ENCODE results near the gene SERPINA6. TPM values are rescaled to one million over a fixed set of nuclear protein-coding genes. Genes with fewer than 3 reads are reported as not detected.
"Not testable (repeated sequence)": the region's sequence is repeated elsewhere in the genome, so short reads cannot be mapped to it uniquely, and the experiment has no call there.

SERPINA6 gene
- total RNA-seq, 1 experiment from 2014 or later: not detected

DNA sequence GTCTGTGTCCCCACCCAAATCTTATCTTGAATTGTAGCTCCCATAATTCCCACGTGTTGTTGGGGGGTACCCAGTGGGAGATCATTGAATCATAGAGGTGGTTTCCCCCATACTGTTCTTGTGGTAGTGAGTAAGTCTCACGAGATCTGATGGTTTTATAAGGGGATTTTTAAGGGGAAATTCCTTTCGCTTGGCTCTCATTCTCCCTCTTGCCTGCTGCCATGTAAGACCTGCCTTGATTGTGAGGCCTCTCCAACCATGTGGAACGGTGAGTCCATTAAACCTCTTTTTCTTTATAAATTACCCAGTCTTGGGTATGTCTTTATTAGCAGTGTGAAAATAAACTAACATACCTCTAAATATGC is 27.0 kb downstream of the SERPINA6 start:
- not testable (repeated sequence) for H3K27me3 ChIP-seq; H3K27ac ChIP-seq; H3K4me3 ChIP-seq; H3K4me1 ChIP-seq; H3K9me3 ChIP-seq (replicated peaks); DNase-seq; H3K36me3 ChIP-seq

DNA sequence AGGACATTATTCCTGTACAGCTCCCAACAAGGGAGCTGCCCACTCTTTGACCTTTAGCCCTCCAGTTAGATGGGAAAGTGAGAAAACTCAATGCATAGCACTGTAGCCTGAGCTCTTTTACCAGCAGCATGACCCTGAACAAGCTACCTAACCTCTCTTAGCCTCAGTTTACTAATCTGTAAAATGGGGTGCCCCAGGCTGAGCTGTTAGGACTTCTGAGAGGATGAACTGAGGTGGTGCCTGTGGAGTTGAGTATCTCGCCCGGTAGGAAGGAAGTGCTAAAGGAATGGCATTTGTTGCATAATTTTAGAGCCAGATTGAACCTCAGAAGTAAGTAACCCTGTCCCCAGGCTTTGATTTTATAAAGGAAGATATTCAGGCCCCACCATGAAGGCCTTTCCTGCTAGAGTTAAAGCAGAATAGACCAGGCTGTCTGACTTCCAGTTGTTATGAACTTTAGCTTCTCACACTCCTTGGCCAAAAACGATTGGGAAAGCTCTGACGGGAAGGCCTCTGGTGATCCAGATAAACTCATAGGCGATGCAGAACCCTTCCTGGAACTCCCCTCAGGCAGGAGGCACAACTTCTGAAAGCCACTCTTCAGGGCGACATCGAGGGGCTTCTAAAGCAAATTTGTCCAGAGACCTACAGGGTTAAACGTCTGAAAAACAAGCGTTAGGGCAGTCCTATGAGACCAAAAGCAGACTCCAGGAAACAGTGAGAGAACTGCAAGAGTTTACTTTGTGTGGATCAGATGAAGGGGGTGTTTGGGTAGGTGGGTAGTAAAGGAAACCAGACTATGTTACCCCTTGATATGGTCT is 27.6 kb downstream of the SERPINA6 start:
- DNase-seq: no peak
- H3K9me3 ChIP-seq (replicated peaks): no peaks in the 10 kb centered on the region
- H3K4me3 ChIP-seq: no peak overlapping the region
- H3K36me3 ChIP-seq: no peaks in the 10 kb centered on the region
- no peaks in the 10 kb centered on the region for H3K4me1 ChIP-seq
- no peak overlapping the region for H3K27ac ChIP-seq
- H3K27me3 ChIP-seq: no peaks in the 10 kb centered on the region

DNA sequence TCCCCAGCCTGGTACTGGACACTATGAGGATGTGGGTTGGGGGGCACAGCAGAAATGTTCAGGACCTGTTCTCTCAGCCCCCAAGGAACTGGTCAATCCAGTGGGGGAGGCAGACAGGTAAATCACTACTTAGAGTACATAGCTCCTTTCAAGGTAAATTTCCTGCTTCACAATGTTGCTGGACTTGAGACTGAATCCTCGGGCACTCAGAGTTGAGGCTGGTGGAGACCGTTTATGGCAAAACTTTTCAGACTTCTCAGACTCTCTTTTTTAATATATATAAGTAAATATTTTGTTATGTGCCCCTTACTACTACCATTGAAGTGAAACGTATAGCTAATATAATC is 29.6 kb downstream of the SERPINA6 start:
- no peaks in the 10 kb centered on the region for H3K36me3 ChIP-seq
- H3K4me3 ChIP-seq: no peak overlapping the region
- no peak for DNase-seq
- H3K27ac ChIP-seq: no peak overlapping the region
- H3K4me1 ChIP-seq: no peaks in the 10 kb centered on the region
- no peaks in the 10 kb centered on the region for H3K27me3 ChIP-seq
- H3K9me3 ChIP-seq (replicated peaks): no peaks in the 10 kb centered on the region

DNA sequence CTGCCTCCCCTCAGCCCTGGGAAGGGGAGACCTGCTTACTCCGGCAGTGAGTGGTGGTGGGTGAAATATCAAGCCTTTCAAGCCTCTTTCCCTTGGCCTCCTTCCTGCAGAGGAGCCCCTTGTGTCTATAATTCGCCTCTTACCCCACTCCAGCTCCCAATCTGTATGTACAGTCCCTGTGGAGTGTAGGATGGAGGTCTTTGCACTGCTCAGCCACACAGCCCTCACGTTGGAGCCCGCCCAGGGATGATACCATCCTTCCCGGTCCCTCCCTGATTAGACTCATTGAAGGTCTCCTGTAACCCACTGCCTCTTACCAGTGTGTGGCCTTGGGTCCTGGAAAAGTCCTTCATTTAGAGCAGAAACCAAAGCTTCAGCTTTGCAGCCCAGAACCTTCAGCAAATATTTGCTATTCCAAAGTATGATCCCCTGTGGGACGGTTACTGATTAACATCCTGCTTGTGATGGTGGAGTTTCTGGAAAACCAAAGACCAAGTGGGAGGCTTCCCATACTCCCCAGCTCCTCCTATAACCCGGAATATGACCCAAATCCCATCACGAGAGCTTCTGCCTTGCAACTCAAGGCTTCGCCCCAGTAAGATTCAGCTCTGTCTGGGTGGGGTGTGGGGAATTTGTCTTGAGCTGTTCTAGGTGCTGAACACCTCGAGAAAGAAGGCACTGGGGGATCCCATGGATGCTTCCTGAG is 30.1 kb downstream of the SERPINA6 start, which contains the start of gene SERPINA10:
TSS of gene SERPINA10 (minus strand) at position 397 of the 706 bp plus-strand sequence. CDS start 2,675 bp downstream, outside the sequence.
- DNase-seq: peak in 1 of 2 experiments; percentile 27
- H3K27ac ChIP-seq: no peak within 1 kb of the TSS
- no peak within 1 kb of the TSS for H3K4me3 ChIP-seq
- H3K4me1 ChIP-seq: no peaks in the 10 kb centered on the region
- no peaks in the 10 kb centered on the region for H3K36me3 ChIP-seq
- H3K27me3 ChIP-seq: no peaks in the 10 kb centered on the region
- no peaks in the 10 kb centered on the region for H3K9me3 ChIP-seq (replicated peaks)

DNA sequence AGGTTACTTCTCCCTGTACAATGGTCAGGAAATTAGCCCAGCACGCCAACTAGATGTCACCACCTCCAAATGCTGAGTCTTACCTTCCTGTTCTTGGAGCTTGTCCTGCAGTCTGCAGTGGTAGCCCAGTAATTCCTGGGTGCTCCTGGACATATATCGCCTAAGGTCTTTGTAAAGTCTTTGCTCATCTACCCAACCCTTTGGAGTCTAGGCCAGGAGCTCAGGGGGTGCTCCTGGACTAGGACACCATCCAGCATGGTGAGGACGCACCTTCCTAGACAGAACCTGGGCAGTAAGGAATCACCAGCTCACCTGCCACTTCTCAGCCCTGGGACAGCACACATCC is 30.6 kb downstream of the SERPINA6 start:
- Histone ChIP-seq H3K4me3 (no peak overlapping the region), H3K9me3 (replicated peaks) (no peaks in the 10 kb centered on the region), H3K36me3 (no peaks in the 10 kb centered on the region), H3K4me1 (no peaks in the 10 kb centered on the region), H3K27me3 (no peaks in the 10 kb centered on the region), H3K27ac (no peak overlapping the region)
- DNase-seq: no peak

DNA sequence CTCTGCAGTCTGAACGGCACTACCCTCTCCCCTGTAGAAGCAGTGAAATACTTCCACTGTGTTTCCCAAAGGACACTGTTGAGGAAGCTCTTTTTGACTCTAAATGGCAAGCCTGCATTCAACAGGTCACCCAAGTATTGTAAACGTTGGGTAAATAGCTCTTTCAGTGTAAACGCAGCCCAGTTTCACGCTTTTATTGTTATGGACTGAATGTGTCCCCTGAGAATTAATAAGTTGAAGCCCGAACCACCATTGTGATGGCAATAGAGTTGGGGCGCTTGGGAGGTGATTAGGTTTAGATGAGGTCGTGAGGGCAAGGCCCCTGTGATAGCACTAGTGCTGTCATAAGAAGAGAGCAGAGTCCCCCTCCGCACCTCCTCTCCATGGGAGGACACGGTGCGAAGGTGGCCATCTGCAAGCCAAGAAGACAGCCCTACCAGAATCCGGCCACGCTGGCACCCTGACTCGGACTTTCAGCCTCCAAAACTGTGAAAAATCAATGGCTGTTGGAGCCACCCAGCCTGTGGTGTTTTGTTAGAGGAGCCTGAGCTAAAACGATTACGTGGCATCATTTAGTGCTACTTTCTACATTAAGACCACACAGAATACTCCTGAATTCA is 31.1 kb downstream of the SERPINA6 start:
- Histone ChIP-seq H3K4me3 (no peak overlapping the region), H3K9me3 (replicated peaks) (no peaks in the 10 kb centered on the region), H3K36me3 (no peaks in the 10 kb centered on the region), H3K27ac (no peak overlapping the region), H3K4me1 (no peaks in the 10 kb centered on the region), H3K27me3 (no peaks in the 10 kb centered on the region)
- DNase-seq: no peak

DNA sequence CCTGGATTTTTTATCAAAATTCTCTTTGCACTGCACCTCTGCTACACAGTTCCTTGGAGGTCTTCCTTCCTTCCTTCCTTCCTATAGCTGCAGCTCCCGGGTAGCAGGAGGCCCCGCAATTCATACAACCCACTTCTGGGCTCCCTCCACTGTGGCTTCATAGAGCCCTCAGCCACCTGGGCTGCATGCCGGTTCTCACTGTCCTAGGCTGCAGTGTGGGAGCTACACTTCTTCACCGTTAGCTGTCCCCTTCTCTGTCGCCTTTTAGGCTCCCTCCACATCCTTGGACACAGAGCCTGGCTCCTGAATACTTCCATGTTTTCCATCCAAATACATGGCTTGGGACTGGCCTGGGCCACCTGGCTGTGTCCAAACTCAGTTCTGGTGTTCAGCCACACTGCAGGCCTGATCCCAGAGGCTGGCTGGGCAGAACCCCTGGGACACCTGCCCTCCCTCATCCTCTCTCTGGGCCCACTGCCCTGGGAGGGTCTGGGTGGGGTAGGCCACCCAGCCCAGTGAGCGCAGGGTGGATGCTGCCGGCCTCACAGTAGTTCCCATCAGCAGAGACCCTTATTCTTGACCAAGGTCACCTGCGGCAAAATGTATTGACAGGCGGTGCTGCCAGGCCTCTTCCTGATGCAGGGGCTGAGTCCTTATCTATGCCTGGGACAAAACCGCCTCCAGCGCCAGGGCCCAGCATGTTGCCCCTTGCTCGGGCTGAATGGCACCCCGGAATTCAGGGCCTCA is 31.8 kb downstream of the SERPINA6 start:
- no peaks in the 10 kb centered on the region for H3K36me3 ChIP-seq
- no peaks in the 10 kb centered on the region for H3K27me3 ChIP-seq
- H3K9me3 ChIP-seq (replicated peaks): no peaks in the 10 kb centered on the region
- H3K4me3 ChIP-seq: no peak overlapping the region
- no peaks in the 10 kb centered on the region for H3K4me1 ChIP-seq
- no peak overlapping the region; the same call in 1 of the 2 replicates for H3K27ac ChIP-seq
- no peak for DNase-seq

DNA sequence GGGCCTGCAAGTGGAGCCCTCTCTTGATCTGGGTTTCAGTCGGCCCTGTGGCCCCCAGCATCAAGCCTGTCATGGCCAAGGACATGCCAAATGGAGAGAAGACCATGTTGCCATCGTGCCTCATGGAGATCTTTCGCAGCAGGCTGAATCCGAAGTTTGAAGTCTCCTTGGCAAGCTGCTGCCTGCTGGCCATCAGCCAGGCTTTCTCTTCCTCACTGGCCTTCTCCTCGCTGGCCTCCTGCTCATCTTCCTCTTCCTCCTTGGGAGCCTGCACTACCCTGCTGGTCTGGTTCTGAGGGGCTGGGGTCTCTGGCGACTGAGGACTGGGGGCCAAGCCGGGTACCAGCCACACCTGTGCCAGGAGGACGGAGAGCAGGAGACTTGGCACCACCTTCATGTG is 32.9 kb downstream of the SERPINA6 start:
- Histone ChIP-seq H3K9me3 (replicated peaks) (no peaks in the 10 kb centered on the region), H3K36me3 (no peaks in the 10 kb centered on the region), H3K4me3 (no peak overlapping the region), H3K27ac (no peak overlapping the region), H3K4me1 (no peaks in the 10 kb centered on the region), H3K27me3 (no peaks in the 10 kb centered on the region)
- DNase-seq: no peak

DNA sequence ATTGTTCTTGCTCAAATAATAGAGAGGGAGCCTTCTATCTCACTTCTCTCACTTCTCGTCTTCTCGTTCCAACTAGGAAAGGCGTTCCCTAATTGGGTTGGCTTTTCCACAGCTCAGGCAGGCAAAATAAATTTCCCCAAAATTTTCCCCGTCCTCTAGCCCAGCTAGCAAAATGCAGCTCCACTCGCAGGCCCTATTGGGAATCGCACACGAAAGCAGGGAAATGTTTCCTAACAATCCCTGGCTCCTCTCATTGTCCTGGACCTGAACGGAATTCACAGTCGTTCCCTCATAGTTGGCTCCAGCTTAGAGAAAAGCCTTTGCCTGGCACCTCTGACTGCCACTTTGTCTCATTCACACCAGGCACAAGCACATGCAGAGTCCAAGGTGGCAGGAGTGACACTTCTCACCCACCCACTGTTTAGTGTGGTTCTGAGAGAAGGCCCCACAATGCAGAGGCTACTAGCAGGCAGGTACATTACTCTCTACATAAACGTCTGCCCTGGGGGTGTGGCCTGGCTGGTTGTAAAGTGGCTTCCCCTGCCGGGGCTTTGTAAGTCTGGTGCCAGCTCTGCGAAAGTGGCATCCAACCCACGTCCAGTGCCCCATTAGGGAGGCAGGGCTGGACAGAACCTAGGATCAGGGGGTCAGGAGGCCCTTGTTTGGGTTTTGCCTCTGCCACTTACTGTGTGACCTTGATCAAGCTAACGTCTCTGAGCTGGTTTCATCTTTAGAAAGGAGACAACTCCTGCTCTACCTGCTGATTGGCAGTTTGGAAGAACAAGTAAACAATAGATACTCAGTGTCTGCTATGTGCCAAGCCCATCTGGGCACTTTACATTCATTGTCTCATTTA is 34.3 kb downstream of the SERPINA6 start:
- Histone ChIP-seq H3K4me1 (no peaks in the 10 kb centered on the region), H3K36me3 (no peaks in the 10 kb centered on the region), H3K4me3 (no peak overlapping the region), H3K27me3 (no peaks in the 10 kb centered on the region), H3K27ac (no peak overlapping the region), H3K9me3 (replicated peaks) (no peaks in the 10 kb centered on the region)
- DNase-seq: no peak

DNA sequence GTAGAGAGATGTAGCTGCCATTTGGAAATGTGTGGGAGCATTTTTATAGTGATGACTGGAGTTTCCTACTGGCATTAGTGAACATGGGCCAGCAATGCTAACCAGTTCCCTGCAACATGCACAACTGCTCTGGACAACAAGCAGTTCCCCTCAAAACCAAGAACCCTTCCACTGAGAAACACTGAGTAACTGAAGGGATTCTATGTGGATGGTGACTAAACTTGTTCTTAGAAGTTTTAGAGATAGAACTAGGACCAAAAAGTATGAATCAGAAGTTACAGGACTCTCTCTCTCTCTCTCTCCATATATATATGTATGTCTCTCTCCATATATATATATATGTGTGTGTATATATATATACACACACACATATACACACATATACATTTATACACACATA is 38.0 kb downstream of the SERPINA6 start:
- Histone ChIP-seq H3K4me1 (no peaks in the 10 kb centered on the region), H3K27me3 (no peaks in the 10 kb centered on the region), H3K4me3 (no peak overlapping the region), H3K36me3 (no peaks in the 10 kb centered on the region; the same call in 1 of the 2 replicates), H3K9me3 (replicated peaks) (no peaks in the 10 kb centered on the region), H3K27ac (no peak overlapping the region)
- DNase-seq: no peak

DNA sequence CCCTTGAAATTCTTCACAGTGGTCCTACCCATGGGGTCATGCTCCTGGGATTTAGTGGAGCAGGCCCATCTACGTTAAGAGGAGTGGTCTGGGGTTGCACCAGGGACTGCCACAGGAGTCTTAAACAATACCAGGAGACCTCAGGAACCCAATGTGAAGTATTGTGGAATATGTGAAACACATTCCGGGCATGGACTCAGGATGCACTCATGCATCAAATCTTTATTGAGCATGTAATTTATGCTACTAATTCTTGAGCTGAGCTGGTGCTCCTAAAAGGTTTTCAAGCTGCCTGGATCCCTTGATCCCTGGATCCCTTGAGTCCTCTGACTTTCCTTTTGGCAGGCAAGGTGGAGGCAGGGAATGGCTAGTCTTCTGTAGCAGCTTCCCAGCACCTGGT is 38.9 kb downstream of the SERPINA6 start:
- Histone ChIP-seq H3K27me3 (no peaks in the 10 kb centered on the region), H3K9me3 (replicated peaks) (no peaks in the 10 kb centered on the region), H3K27ac (no peak overlapping the region), H3K4me3 (no peak overlapping the region), H3K4me1 (no peaks in the 10 kb centered on the region), H3K36me3 (peaks cover 2% of the 10 kb centered on the region; the same call in 1 of the 2 replicates)
- DNase-seq: no peak

DNA sequence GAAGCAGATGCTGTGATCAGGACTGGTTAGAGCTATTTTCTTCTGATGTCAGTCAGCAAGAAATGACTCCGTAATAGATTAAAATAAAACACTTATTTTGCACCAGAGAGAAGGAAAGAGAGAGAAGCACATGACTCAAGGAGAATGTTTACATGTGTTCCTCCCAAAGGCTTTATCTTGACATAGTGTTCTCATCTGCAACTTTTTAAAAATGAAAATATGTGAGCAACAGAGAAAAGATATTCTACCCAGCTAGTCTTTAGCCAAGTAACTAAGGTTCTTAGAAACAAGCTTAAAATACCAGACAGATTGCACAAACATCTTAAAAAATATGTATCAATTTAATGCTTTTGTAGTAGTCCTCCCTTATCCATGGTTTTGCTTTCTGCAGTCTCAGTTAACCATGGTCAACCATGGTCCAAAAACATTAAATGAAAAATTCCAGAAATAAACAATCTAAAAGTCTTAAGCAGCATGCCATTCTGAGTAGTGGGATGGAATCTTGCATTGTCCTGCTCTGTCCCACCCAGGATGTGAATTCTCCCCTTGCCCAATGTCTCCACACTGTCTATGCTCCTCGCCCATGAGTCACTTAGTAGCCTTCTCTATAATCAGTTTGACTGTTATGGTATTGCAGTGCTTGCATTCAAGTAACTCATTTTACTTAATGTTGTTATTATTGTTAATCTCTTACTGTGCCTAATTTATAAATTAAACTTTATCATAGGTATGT is 40.0 kb downstream of the SERPINA6 start:
- H3K4me3 ChIP-seq: no peak overlapping the region
- H3K36me3 ChIP-seq: peaks cover 2% of the 10 kb centered on the region; the same call in 1 of the 2 replicates
- DNase-seq: no peak
- no peak overlapping the region for H3K27ac ChIP-seq
- H3K27me3 ChIP-seq: no peaks in the 10 kb centered on the region
- no peaks in the 10 kb centered on the region for H3K9me3 ChIP-seq (replicated peaks)
- H3K4me1 ChIP-seq: no peaks in the 10 kb centered on the region

DNA sequence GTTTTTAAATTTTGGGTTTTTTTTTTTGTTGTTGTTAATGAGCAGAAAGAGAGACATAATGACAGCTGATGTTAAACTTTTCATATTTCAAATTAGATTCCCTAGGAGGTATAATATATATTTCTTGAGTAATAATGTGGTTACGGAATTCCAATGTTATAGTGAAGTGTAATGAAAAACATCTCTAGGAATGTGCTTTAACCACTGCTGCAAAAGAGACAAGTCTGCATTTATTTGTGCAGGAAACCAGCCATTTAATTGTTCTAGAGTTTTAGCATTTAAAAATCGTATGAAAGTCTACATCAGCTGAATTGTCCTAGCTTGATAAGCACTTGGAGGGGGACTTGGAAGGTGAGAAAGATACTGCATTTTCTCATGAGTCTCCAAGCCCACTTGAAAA is 44.4 kb downstream of the SERPINA6 start:
- DNase-seq: no peak
- Histone ChIP-seq H3K36me3 (peaks cover 2% of the 10 kb centered on the region; the same call in 1 of the 2 replicates), H3K9me3 (replicated peaks) (no peaks in the 10 kb centered on the region), H3K27me3 (no peaks in the 10 kb centered on the region), H3K4me3 (no peak overlapping the region), H3K4me1 (no peaks in the 10 kb centered on the region), H3K27ac (no peak overlapping the region)
